ENCODE data around the gene KLKB1.

DNA sequence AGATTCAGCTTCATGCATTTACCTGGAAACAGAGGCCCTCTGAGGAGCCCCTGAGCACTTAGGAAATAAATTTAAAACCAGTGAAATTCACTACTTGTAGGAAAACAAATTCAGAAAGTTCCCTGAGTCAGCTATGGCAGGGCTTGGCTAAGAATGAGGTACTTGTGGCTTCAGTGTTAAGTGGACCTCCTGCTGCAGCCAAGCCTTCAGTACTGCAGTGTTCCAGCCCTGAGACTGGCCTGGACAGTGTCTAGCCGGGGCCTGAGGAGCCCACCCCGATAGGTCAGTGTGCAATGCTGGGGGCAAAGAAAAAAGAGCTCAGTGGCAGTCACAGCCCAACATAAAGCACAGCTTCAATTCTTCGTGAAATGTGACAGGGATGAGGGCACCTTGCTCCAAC is 80.6 kb downstream of the KLKB1 start:
- TF ChIP-seq, protein P1, sequence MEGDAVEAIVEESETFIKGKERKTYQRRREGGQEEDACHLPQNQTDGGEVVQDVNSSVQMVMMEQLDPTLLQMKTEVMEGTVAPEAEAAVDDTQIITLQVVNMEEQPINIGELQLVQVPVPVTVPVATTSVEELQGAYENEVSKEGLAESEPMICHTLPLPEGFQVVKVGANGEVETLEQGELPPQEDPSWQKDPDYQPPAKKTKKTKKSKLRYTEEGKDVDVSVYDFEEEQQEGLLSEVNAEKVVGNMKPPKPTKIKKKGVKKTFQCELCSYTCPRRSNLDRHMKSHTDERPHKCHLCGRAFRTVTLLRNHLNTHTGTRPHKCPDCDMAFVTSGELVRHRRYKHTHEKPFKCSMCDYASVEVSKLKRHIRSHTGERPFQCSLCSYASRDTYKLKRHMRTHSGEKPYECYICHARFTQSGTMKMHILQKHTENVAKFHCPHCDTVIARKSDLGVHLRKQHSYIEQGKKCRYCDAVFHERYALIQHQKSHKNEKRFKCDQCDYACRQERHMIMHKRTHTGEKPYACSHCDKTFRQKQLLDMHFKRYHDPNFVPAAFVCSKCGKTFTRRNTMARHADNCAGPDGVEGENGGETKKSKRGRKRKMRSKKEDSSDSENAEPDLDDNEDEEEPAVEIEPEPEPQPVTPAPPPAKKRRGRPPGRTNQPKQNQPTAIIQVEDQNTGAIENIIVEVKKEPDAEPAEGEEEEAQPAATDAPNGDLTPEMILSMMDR (IDR thresholded peaks at IDR 0.05) = no peak
- TF ChIP-seq POLR2A (IDR thresholded peaks at IDR 0.05) = no peak
